ENCODE measurements around the gene RTTN.

DNA sequence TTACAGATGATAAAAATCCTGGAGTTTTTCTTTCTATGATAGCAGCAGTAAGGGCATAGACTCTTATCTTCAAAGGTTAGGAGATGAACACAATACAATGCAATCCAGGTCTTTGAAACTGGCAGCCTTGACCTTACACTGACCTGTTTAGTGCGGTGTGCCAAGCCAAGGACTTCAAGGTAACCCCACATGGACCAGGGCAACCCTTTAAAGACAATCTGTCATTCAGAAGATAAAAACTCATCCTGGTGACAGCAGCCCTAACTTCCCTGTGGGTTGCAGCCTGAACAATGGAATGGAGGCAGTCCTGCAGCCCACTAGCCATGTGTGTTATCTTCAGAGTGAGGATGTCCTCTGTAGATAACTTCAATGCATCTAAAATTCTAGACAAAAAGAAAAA, 78.1 kb downstream of the RTTN start:
- TF ChIP-seq EZH2phosphoT487 (IDR thresholded peaks at IDR 0.05; ENCODE audit: low read length): no peak
- TF ChIP-seq, protein P1, sequence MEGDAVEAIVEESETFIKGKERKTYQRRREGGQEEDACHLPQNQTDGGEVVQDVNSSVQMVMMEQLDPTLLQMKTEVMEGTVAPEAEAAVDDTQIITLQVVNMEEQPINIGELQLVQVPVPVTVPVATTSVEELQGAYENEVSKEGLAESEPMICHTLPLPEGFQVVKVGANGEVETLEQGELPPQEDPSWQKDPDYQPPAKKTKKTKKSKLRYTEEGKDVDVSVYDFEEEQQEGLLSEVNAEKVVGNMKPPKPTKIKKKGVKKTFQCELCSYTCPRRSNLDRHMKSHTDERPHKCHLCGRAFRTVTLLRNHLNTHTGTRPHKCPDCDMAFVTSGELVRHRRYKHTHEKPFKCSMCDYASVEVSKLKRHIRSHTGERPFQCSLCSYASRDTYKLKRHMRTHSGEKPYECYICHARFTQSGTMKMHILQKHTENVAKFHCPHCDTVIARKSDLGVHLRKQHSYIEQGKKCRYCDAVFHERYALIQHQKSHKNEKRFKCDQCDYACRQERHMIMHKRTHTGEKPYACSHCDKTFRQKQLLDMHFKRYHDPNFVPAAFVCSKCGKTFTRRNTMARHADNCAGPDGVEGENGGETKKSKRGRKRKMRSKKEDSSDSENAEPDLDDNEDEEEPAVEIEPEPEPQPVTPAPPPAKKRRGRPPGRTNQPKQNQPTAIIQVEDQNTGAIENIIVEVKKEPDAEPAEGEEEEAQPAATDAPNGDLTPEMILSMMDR (IDR thresholded peaks at IDR 0.05; ENCODE audit: low read length): no peak
